22Rv1 (cell line): ENCODE measurements around the gene CARD11.

ENCODE experiments used
- H3K27ac ChIP-seq: fragments of 450-650 bp; 2 replicates; pipeline ENCODE4 v1.5.1; 2017
- ZFX ChIP-seq: fragments of 450-650 bp; IDR thresholded peaks from 2 replicates; pipeline ENCODE4 v1.6.1; 2017; ENCODE audit warnings: antibody characterized with exemption, borderline replicate concordance
- TF ChIP-seq, protein P1 (sequence below): fragments of 450-650 bp; IDR thresholded peaks from 2 replicates; pipeline ENCODE4 v1.5.1; 2017; ENCODE audit warnings: mild to moderate bottlenecking

CARD11 gene

GRCh38 chr7:2926120-2926895 lies 117.4 kb downstream of the CARD11 start:
- no peak for TF ChIP-seq ZFX
- TF ChIP-seq, protein P1, sequence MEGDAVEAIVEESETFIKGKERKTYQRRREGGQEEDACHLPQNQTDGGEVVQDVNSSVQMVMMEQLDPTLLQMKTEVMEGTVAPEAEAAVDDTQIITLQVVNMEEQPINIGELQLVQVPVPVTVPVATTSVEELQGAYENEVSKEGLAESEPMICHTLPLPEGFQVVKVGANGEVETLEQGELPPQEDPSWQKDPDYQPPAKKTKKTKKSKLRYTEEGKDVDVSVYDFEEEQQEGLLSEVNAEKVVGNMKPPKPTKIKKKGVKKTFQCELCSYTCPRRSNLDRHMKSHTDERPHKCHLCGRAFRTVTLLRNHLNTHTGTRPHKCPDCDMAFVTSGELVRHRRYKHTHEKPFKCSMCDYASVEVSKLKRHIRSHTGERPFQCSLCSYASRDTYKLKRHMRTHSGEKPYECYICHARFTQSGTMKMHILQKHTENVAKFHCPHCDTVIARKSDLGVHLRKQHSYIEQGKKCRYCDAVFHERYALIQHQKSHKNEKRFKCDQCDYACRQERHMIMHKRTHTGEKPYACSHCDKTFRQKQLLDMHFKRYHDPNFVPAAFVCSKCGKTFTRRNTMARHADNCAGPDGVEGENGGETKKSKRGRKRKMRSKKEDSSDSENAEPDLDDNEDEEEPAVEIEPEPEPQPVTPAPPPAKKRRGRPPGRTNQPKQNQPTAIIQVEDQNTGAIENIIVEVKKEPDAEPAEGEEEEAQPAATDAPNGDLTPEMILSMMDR, result no peak
- no peak overlapping the region for H3K27ac ChIP-seq

- H3K27ac ChIP-seq, result no peak overlapping the region
Measured at GRCh38 chr7:2924866-2925840, 118.5 kb downstream of the CARD11 start.

GRCh38 chr7:2923886-2924574 lies 119.6 kb downstream of the CARD11 start:
- H3K27ac ChIP-seq, result no peak overlapping the region
- TF ChIP-seq, protein P1, result no peak
- no peak for TF ChIP-seq ZFX

More at GRCh38 chr7:2924866-2925840, 118.5 kb downstream of the CARD11 start:
- TF ChIP-seq ZFX, result no peak
- TF ChIP-seq, protein P1, result no peak

- TF ChIP-seq, protein P1, result no peak
- no peak for TF ChIP-seq ZFX
- no peak overlapping the region for H3K27ac ChIP-seq
Measured at GRCh38 chr7:2923291-2923781, 120.3 kb downstream of the CARD11 start.

DNA sequence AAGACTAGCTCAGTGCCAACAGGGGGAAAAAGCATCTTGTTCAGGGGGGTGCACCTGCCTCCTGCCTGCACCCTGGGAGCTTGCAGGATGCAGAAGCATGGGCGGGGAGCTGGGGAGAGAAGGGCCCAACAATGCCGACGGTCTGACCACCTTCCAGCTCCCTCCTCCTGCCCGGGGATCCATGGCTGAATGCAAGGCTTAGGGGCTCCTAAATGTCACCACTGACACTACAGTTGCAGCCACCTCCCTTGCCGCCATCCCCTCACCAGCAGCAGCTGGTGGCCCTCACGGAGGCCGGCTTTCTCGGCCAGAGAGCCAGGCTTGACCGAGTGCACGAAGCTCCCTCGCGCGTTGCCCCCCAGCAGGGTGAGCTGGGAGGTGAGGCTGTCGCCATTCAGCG lies 120.8 kb downstream of the CARD11 start:
- H3K27ac ChIP-seq, result no peak overlapping the region
- no peak for TF ChIP-seq ZFX
- TF ChIP-seq, protein P1, result no peak

GRCh38 chr7:2922348-2922691 lies 121.3 kb downstream of the CARD11 start:
- TF ChIP-seq ZFX, result no peak
- TF ChIP-seq, protein P1, result no peak
- H3K27ac ChIP-seq, result no peak overlapping the region
